ENCODE results near the gene NR1D1.

DNA sequence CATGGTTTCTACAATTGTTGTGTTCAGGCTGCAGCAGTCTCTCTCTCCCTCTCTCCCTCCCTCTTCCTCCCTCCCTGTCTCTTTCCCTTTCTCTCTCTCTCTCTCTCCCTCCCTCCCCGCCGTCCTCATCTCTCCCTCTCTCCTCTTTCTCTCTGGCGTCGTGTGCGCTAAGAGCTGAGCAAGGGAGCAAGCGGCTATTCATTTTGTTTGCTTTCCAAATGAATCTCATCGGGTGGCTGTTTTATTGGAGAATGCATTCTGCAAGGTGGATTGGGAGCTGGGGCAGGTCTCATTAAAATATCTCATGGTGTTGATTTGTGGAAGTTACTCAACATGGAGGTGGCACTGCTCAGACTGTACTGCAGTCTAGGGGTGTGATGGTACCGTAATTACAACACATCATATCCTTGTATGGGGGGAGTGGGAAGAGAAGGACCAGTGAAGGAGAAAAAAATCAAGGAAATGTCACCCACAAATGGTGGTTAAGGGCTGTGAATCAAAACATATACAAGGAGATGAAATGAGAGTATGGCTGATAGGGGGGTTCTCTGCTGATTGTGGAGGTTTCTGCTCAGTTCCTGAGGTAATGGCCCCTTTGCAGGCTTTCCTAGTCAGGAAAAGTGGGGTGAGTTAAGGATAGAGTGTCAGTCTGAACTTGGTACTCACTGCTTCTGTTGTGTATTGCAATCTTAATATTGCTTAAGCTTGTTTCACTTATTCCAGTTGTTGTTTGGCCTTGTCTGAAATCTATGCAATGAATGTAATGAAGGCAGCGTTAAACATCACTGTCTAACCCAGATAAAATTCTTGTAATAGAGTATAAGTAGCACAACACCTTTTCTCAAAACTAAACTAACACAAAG, 24.1 kb upstream of the NR1D1 start:
- TF ChIP-seq POLR2A (IDR thresholded peaks at IDR 0.05; ENCODE audit: low read length) = no peak
- no peak for TF ChIP-seq GATA1 (IDR thresholded peaks at IDR 0.05; ENCODE audit: low read depth, low read length)
